Stimulated activated CD8-positive, alpha-beta memory T cell treated with anti-CD3 and anti-CD28 coated beads, Interleukin-4, amount 100 ng/mL, for 4 hours (primary cell): ENCODE data around the gene TBCB.
"Not testable (repeated sequence)": the region's sequence is repeated elsewhere in the genome, so short reads cannot be mapped to it uniquely, and the experiment has no call there.

Experiments used
- DNase-seq, 2 donors: peaks; one replicate each; pipeline ENCODE4 v3.0.0-alpha.2; 2020; ENCODE audit warnings: low read depth in 2 of 2, low spot score in 1 of 2

Gene TBCB

GRCh38 chr19:36169084-36169760, 54.0 kb downstream of the TBCB start:
- DNase-seq, result no peak

- DNase-seq, result no peak
Observed at GRCh38 chr19:36172852-36173251, 57.6 kb downstream of the TBCB start.

- DNase-seq, result not testable (repeated sequence)
Observed at GRCh38 chr19:36173846-36174245, 58.6 kb downstream of the TBCB start.
